D721Med (cell line): ENCODE results near the gene ACADL.
"Not testable (repeated sequence)": the region's sequence is repeated elsewhere in the genome, so short reads cannot be mapped to it uniquely, and the experiment has no call there.

Experiments used
- DNase-seq: peaks from one replicate; pipeline ENCODE4 v3.0.0; 2011; ENCODE audit warnings: low spot score; ENCODE audit not compliant: insufficient read length
- FAIRE-seq: peaks from 2 replicates; lab custom pipeline; 2011; peaks lifted over from hg19 to GRCh38; lab: Jason Lieb, UNC
- TF ChIP-seq, protein P1 (sequence below): IDR thresholded peaks from 2 replicates; pipeline ENCODE4 v1.5.1; 2012; ENCODE audit warnings: mild to moderate bottlenecking, control low read depth; ENCODE audit not compliant: insufficient read depth; ENCODE audit errors: missing control alignments

The ACADL gene

DNA sequence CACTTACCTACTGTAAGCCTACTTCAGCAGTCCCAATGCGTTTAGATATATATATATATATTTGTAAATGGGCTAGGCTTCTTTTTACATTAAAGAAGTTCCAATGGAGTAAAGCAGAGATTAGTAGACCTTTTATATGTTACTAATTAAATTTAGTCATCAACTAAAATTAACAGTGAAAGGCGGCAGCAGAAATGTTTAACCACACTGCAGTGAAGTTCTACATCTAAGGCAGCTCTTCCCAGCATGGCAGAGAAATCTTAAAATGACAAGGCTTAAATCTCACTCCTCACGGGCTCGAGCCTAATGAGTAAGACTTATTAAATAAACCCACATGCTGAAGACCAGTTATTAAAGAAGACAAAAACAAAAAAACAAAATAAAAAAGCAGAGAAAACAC is 34.9 kb downstream of the ACADL start:
- FAIRE-seq (no peak), DNase-seq (no peak)
- TF ChIP-seq, protein P1, sequence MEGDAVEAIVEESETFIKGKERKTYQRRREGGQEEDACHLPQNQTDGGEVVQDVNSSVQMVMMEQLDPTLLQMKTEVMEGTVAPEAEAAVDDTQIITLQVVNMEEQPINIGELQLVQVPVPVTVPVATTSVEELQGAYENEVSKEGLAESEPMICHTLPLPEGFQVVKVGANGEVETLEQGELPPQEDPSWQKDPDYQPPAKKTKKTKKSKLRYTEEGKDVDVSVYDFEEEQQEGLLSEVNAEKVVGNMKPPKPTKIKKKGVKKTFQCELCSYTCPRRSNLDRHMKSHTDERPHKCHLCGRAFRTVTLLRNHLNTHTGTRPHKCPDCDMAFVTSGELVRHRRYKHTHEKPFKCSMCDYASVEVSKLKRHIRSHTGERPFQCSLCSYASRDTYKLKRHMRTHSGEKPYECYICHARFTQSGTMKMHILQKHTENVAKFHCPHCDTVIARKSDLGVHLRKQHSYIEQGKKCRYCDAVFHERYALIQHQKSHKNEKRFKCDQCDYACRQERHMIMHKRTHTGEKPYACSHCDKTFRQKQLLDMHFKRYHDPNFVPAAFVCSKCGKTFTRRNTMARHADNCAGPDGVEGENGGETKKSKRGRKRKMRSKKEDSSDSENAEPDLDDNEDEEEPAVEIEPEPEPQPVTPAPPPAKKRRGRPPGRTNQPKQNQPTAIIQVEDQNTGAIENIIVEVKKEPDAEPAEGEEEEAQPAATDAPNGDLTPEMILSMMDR, result no peak

DNA sequence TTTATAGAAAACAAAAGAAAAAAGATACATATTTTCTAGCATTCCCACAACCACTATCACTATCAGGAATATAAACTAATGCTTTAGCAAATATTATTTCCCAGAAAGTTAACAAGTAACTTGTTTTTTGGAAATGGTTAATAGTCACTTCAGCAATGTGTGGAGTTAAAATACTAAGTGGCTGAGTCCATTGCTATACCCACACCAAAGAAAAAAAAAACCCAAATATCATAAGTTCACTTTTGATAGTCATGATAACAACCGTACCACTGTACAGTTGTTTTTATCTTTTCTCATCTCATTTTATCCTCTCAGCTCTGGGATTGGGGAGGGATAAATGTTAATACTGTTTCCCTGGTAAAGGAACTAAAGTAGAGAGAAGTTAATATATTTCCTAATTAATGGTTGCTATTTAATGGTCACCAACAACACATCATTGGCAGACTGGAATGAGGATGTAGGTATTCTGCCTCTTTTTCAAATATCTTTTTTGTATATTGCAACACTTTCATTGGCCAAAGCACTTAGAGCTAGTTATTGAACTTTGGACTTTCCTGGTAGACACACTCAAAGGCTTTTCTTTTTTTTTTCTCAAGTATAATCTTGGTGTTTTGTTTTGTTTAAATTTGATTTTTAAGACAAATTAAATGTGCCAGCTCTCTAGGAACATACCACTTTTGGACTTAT is 35.7 kb downstream of the ACADL start:
- TF ChIP-seq, protein P1, result no peak
- DNase-seq, result no peak
- no peak for FAIRE-seq

DNA sequence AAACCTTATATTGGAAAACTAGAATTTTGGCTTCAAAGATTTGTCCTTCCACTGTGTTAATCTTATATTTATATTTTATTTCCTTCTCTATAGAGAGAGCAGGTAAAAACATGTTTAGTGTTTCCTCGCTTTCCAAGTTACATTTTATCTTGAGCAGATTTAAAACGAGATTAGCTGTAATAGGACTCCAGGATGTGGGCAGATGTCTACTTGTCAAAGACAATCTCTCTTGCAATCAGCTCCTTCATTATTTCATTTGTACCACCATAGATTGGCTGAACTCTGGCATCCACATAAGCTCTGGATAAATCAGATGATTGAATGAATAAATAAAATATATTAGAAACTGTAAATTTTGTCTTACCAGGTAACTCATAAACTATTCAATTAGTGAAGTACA is 36.5 kb downstream of the ACADL start:
- DNase-seq, result no peak
- TF ChIP-seq, protein P1, result no peak
- no peak for FAIRE-seq

DNA sequence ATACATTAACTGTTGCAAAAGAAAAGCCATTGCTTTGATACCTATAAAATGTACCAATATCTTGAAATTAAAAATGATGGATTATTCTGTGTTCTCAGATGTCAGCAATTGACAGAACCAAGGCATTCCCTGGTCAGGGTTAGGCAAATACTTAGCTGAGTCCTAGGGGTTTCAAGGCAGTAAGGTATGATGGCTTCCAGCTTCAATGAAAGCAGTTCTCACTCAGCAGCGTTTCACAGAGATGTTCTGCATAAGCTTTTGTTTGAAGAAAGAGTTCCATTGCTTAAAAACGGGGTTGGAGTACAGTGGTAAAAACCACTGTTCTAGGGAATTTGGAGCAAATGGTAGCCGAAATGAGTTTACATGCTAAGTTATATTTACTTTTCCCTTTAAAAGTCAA is 37.1 kb downstream of the ACADL start:
- DNase-seq (no peak), FAIRE-seq (no peak)
- TF ChIP-seq, protein P1, result no peak

DNA sequence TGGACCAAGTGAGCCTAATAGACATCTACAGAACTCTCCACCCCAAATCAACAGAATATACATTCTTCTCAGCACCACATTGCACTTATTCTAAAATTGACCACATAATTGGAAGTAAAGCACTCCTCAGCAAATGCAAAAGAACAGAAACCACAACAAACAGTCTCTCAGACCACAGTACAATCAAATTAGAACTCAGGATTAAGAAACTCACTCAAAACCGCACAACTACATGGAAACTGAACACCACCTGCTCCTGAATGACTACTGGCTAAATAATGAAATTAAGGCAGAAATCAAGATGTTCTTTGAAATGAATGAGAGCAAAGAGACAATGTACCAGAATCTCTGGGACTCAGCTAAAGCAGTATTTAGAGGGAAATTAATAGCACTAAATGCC is 41.3 kb downstream of the ACADL start:
- FAIRE-seq, DNase-seq: not testable (repeated sequence)

DNA sequence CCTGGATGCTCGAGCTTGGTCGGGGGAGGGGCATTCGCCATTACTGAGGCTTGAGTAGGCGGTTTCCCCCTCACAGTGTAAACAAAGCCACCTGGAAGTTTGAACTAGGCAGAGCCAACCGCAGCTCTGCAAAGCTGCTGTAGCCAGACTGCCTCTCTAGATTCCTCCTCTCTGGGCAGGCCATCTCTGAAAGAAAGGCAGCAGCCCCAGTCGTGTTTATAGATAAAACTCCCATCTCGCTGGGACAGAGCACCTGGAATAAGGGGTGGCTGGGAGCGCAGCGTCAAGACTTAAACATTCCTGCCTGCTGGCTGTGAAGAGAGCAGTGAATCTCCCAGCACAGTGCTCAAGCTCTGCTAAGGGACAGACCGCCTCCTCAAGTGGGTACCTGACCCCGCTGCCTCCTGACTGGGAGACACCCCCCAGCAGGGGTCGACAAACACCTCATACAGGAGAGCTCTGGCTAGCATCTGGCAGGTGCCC is 43.6 kb downstream of the ACADL start:
- FAIRE-seq, DNase-seq: not testable (repeated sequence)

DNA sequence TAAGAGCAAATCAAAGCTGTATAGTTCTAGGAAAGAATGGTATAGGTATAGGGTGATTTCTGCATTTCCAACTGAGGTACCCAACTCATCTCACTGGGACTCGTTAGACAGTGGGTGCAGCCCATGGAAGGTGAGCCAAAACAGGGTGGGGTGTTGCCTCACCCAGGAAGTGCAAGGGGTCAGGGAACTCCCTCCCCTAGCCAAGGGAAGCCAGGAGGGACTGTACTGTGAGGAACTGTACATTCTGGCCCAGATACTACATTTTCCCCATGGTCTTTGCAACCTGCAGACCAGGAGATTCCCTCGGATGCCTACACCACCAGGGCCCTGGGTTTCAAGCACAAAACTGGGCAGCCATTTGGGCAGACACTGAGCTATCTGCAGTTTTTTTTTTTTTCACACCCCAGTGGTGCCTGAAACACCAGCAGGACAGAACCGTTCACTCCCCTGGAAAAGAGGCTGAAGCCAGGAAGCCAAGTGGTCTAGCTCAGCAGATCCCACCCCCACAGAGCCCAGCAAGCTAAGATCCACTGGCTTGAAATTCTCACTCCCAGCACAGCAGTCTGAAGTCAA is 44.1 kb downstream of the ACADL start:
- DNase-seq, FAIRE-seq: not testable (repeated sequence)

DNA sequence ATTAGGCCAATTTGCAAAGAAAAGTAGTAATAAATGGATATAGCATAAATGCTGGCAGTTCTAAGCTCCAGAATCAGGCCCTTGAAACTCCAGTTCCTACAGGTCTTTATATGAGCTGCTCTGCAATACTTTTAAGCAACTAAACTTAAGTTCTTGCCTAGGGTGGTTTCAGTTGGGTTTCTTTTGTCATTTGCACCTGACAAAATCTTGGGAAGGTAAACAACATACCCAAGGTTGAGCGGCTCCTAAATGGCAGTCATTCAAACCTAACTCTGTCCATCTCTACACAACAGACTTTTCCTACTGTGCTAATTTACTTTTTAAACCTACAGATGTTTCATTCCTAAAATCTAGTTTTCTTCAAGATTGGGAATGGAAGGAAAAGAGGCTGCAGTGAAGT is 44.8 kb downstream of the ACADL start:
- no peak for DNase-seq
- no peak for FAIRE-seq
- TF ChIP-seq, protein P1, result no peak
